ENCODE results near the gene KIAA1549.
A peak's percentile ranks its signal among the peaks of the same experiment; 100 is the strongest.

The KIAA1549 gene

DNA sequence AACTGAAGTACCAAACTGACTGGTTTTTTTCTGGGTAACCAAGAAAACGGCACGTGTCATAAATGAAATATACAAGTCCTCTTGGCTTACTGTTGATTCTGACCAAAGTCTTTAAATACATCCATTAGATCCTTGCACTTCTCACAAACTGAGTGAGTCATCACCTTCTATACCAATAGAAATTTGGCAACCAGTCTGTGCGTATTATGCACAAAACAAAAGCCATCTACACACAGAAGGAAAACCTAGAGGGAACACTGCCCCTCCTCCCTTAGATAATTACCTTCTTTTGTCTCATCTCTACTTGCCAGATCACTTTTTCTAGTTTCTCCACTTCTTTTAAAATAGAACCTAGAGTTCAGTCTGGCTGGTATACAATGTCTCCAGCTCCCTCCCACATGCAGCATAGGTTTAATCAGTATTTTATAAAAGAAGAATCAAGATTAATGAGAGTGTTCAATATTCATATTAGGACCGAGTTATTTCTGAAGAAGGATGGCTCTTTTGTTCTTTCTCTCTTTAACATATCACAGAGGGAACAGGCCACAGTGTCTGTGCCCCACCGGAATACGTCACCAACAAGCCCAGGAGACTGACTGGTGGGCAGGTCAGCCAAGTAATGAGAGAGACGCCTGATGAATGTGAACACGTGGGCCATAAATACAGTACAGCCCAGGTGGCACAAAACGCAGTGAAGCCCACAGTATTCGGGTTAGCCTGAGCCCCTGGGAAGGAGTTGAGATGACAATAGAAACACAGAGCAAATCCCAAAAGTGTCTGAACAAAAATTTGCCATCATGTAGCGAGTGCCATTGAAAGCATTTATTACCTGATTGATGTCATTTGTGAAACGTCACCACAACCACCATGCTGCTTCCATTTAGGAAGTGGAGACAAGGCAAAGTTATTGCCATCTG lies 91.3 kb downstream of the KIAA1549 start:
- Histone ChIP-seq H3K4me3 (no peak overlapping the region), H3K27ac (peak overlapping the region in 2 of 21 experiments; percentile 55 to 67)

- H3K27ac ChIP-seq, result no peak overlapping the region
- no peak overlapping the region for H3K4me3 ChIP-seq
Observed at GRCh38 chr7:138887872-138888656, 93.1 kb downstream of the KIAA1549 start.

DNA sequence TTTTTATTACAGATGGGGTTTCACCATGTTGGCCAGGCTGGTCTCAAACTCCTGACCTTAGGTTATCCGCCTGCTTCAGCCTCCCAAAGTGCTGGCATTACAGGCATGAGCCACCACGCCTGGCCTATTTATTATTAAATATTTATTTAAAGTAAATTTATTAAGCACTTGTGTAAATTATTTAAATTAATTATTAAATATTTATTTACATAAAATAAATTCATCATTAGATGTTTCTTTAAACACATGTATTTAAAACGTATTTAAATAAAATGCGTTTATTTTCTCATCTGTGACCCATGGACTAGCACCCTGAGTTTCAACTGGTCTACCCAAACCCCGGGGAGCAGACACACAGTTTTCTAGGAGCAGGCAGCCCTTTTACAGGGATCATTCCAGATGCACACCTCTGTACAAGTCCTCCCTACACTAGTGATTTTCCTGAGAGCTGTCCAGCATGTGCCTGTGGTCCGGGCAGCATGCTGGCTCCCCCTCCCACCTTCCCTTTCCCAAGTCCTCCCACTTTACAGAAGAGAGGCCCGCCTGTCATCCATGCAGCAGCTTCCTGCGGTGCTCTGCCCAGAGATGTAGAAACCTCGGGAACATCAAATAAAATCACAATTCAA lies 94.0 kb downstream of the KIAA1549 start:
- peak overlapping the region in 2 of 21 experiments; percentile 32 to 61 for H3K27ac ChIP-seq
- H3K4me3 ChIP-seq, result no peak overlapping the region

DNA sequence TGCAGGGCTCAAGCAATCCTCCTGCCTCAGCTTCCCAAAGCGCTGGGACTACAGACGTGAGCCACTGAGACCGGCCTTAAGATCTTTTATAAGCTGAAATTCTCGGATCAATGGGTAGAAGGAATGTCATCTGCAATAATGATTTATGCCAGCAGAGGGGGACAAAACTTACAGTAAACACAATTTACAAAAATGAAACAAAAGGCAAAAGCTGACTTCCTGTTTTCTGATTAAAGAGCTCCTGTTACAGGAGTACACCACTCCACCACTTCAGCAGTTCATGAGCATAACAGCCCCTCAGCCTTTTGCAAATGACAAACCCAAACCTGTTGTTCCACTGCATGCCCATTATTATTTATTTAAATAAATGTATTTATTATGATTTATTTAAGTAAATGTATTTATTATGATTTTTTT lies 94.7 kb downstream of the KIAA1549 start:
- Histone ChIP-seq H3K27ac (peak overlapping the region in 2 of 21 experiments; percentile 32 to 61), H3K4me3 (no peak overlapping the region)

DNA sequence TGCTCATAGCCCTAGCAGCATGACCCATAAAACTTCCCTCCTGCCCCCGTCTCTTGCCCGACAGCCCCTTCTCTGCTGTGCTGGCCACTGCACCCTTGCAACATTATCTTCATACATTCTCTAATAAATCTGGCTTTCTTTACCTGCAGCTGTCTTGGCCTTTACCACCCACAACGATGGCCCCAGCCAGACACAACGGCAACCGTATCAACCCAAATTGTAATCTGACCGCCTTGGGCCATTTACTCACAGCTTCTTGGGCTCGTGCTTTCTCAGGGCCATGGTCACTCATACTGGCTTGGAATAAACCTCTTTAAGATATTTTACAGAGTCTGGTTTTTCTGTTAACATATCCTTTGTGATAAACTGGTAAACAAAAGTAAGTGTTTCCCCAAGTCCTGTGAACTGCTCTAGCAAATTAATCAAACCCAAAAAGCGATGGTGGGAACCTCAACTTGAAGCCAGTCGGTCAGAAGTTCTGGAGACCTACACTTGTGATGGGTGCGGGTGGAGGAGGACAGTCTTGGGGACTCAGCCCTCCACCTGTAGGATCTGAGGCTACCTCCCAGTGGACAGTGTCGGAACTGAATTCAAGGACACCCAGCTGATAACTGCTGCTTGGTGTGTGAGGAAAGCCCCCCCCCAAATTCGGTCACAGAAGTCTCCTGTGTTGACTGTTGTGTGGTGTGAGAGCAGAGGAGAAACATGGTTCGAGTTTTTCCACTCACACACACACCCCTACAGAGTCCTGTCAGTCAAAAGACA lies 95.6 kb downstream of the KIAA1549 start:
- Histone ChIP-seq H3K27ac (no peak overlapping the region), H3K4me3 (no peak overlapping the region)

- Histone ChIP-seq H3K27ac (peak overlapping the region in 2 of 21 experiments; percentile 27 to 67), H3K4me3 (no peak overlapping the region)
Observed at GRCh38 chr7:138882249-138882648, 98.9 kb downstream of the KIAA1549 start.

GRCh38 chr7:138881579-138882188 lies 99.5 kb downstream of the KIAA1549 start:
- Histone ChIP-seq H3K27ac (peak overlapping the region in 3 of 21 experiments; percentile 25 to 67 (median 27)), H3K4me3 (no peak overlapping the region)

DNA sequence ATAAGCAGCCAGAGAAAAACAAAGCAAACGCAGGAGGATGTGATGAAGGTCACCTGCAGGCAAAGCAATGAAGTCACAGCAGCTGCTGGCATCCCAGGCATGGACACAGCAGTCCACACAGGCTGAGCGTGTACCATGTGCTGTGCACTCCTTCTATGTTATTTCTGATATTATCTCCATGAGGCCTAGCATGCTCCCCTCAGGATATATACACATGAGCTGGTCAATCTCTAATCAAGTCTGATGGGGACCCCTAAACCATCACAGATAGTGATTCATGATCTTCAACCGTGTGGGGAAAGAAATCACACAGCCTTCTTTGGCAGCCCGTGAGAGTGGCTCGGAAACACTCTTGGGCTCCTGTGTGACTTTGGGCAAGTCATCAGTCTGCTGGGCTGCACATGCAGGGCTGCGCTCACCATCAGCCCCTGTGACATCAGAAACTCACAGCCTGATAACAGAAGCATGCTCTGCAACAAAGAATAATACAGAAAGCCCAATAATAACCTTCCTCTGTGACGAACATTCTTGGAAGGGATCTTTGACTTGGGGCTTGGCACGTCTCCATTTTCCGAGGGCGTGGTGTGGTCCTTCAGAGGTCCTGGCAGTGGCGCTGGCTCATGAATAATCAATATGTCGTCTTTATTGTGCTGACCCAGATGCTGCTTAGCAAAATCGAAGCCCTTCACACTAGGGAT lies 100.2 kb downstream of the KIAA1549 start:
- peak overlapping the region in 2 of 21 experiments; percentile 25 to 55 for H3K27ac ChIP-seq

DNA sequence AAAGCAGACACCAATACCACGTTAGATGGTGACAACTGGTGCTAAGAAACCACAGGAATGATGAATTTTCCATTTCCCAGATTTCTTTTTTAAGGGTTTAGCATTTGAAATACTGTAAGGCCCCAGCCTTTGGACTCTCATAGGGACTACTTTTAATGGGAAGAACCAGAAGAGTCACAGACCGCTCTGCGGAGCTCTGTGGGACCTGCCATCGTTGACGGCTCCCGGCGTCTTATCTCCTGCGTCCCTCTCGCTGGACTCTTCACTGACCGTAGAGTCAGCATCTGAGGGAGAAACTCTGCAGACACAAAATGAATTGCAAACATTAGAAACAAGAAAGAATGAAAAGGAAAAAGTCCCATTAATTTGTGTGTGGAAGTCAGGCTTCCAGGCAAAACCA lies 101.8 kb downstream of the KIAA1549 start:
- H3K4me3 ChIP-seq, result no peak overlapping the region
- no peak overlapping the region for H3K27ac ChIP-seq

More for the DNA sequence above, 100.2 kb downstream of the KIAA1549 start:
- H3K4me3 ChIP-seq, result no peak overlapping the region

DNA sequence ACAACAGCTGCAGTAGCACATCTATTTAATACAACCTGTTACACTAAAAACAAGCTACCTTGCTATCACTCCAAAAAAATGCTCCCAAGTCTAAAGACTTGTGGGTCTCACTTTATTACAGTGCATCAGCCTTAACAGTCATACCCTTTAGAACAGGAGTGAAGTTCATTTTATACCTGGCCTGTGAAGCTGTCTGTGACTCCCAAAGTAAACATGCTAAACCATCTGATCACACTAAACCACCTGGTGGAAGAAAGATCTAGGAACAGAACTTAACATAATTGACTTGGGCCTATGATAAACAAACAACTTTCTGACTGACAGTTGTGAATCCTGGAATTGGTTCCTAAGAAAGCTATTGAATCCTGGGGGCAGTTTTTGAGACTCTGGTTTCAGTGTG lies 102.3 kb downstream of the KIAA1549 start:
- H3K4me3 ChIP-seq, result no peak overlapping the region
- no peak overlapping the region for H3K27ac ChIP-seq

DNA sequence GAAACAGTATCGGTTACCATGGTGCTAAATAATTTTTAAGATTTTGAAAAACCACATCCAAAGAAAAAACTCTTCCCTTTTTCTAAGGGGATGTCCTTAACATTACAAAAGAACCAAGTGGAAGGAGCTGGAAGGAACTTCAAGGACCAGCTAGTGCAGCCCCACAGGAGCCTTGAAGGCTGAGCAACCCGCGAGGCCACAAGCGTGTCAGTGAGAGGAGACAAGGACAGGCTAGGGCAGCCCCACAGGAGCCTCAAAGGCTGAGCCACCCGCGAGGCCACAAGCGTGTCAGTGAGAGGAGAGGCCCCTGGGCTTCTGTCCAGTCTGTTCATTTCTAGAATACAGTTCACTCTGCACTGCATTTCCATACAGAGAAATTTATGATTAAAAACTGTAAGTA lies 103.1 kb downstream of the KIAA1549 start:
- no peak overlapping the region for H3K4me3 ChIP-seq

GRCh38 chr7:138876326-138876725 lies 104.9 kb downstream of the KIAA1549 start:
- no peak overlapping the region for H3K4me3 ChIP-seq
- H3K27ac ChIP-seq, result no peak overlapping the region

More for the DNA sequence above, 103.1 kb downstream of the KIAA1549 start:
- no peak overlapping the region for H3K27ac ChIP-seq

- H3K27ac ChIP-seq, result peak overlapping the region in 1 of 21 experiments; percentile 12
- no peak overlapping the region for H3K4me3 ChIP-seq
Observed at GRCh38 chr7:138875794-138876193, 105.4 kb downstream of the KIAA1549 start.

GRCh38 chr7:138873220-138873892 lies 107.8 kb downstream of the KIAA1549 start:
- Histone ChIP-seq H3K4me3 (no peak overlapping the region), H3K27ac (no peak overlapping the region)

DNA sequence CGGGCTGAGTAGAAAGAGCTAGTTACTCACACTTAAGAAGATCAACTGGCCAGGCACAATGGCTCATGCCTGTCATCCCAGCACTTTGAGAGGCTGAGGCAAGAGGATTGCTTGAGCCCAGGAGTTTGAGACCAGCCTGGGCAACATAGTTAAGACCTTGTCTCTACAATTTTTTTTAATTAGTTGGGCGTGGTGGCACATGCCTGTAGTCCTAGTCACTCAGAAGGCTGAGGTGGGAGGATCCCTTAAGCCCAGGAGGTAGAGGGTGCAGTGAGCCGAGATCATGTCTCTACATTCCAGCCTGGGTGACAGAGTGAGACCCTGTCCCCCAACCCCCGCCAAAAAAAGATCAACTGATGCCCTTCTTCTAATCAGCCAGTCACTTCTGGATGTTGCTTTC lies 108.6 kb downstream of the KIAA1549 start:
- no peak overlapping the region for H3K27ac ChIP-seq
- no peak overlapping the region for H3K4me3 ChIP-seq

- no peak overlapping the region for H3K4me3 ChIP-seq
- H3K27ac ChIP-seq, result no peak overlapping the region
Observed at GRCh38 chr7:138871814-138872090, 109.4 kb downstream of the KIAA1549 start.

DNA sequence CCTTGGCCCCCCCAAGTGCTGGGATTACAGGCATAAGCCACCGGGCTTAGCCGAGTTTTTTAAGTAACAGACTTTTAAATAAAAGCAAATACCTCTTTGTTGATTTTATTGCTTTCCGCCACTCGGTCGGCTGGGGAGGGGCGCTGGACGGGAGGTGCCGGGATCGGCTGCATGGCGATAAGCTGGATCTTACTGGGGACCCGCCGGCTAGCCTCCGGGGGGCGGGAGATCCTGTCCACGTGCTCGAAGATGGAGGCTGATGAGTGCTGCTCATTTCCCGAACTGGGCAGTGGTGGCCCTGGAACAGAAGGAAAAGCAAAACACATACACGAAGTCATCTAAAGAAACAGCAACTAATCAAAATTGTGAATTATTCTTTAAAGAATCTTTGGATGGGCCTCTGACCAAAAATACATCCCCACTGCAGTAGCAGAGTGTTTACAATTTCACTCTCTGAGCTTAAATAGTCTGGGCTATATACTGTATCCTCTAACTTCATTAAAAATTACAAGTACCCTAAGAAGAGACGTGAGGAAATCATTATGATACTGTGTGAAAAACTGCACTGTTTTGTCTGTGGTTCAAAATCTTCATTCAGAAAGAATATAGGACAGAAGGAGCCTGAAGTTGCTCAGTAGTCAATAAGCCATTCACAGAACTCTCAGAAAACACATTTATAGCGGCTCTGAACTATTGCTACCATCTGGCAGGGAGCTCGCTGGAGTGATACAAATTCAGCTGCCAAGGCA lies 110.0 kb downstream of the KIAA1549 start:
- no peak overlapping the region for H3K4me3 ChIP-seq
- H3K27ac ChIP-seq, result no peak overlapping the region

All from skin epidermis (tissue), 12 donors.